Osteocyte (in vitro differentiated cells): ENCODE data around the gene CARMIL3. TPM values are rescaled to one million over a fixed set of nuclear protein-coding genes. Genes with fewer than 3 reads are reported as not detected.
A peak's percentile ranks its signal among the peaks of the same experiment; 100 is the strongest.
"Not testable (repeated sequence)": the region's sequence is repeated elsewhere in the genome, so short reads cannot be mapped to it uniquely, and the experiment has no call there.

Experiments
- DNase-seq: peaks from one replicate; pipeline ENCODE4 v3.0.0; 2021; ENCODE audit warnings: mixed read lengths; ENCODE audit not compliant: unreplicated experiment; ENCODE audit errors: extremely low spot score
- H3K27ac Mint-ChIP-seq: one replicate; pipeline ENCODE4 v1.8.0; 2021; ENCODE audit warnings: mild to moderate bottlenecking, mixed read lengths; ENCODE audit not compliant: unreplicated experiment
- H3K27me3 Mint-ChIP-seq: one replicate; pipeline ENCODE4 v1.8.0; 2021; ENCODE audit warnings: mixed read lengths; ENCODE audit not compliant: unreplicated experiment
- H3K36me3 Mint-ChIP-seq: one replicate; pipeline ENCODE4 v1.8.0; 2021; ENCODE audit warnings: mixed read lengths; ENCODE audit not compliant: unreplicated experiment
- H3K4me1 Mint-ChIP-seq: one replicate; pipeline ENCODE4 v1.8.0; 2021; ENCODE audit warnings: mixed read lengths; ENCODE audit not compliant: unreplicated experiment
- H3K4me3 Mint-ChIP-seq: one replicate; pipeline ENCODE4 v1.8.0; 2021; ENCODE audit warnings: mild to moderate bottlenecking, moderate library complexity, mixed read lengths; ENCODE audit not compliant: unreplicated experiment
- H3K9me3 Mint-ChIP-seq: one replicate; pipeline ENCODE4 v1.8.0; 2021; ENCODE audit warnings: mixed read lengths; ENCODE audit not compliant: unreplicated experiment
- total RNA-seq: library from RNA; stranded (reverse); gene quantifications from 2 replicates; pipeline ENCODE4 v1.2.1, GENCODE V29; 2021
- TF ChIP-seq, protein P1 (sequence below): fragments of 200-600 bp; sonication (generic); IDR thresholded peaks from 2 replicates; pipeline ENCODE4 v1.5.0; 2021; ENCODE audit warnings: antibody characterized with exemption, mild to moderate bottlenecking, moderate library complexity

Gene CARMIL3
- total RNA-seq, 1 donor from 2014 or later = 0.35 TPM

DNA sequence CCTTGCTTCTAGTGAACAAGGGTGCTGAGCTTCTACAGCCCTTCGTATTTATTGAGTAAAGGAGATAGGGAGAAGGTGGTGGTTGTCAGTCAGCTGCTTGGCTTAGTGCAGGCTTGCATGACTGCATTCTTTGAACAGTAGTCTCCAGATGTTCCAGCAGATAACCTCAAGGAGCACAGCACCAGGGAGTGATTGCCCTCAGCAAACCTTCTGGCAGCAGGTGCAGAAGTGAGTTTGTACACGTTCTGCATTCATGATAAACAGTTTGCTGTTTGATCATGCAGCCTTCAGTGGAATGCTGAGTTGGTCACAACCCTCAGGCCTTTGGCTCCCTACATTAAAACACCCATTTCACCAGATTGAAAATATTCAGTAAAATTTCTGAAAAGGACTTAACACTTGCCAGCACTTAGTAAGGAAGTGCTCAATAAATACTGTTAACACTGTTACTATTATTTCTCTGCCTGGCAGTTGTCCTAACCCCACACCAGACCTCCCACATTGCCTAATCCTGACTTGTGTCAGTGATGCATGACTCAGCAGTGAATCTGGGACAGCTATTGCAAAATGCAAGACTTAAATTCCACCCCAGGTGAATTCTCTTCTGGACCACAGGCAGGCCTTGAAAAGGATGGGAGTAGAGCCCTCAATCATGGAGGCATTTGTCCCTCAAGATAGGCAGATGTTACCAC lies 18.9 kb upstream of the CARMIL3 start:
- Mint-ChIP-seq H3K27me3 (peaks cover 3% of the 10 kb centered on the region), H3K4me3 (no peak overlapping the region)
- DNase-seq = no peak

DNA sequence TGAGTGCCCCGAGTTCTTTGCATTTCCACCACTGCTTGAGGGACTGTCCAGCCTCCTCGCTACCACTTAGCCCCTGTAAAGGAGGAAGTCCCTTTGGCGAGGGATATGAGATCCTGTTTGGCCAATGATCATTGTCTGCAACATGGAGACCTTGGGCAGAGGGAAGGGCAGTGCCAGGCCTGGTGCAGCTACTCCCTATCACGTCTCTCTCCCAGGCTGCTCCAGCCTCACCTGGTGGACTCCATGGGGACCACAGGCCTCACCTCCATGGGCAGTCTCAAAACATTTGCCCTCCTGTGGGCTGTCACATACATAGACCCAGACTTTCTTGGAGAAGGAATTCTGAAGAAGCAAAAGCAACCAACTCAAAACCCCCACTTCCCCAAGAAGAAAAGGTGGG lies 16.0 kb upstream of the CARMIL3 start:
- peak overlapping the region; percentile 98 for H3K4me3 Mint-ChIP-seq
- not testable (repeated sequence) for H3K4me1 Mint-ChIP-seq, DNase-seq, H3K36me3 Mint-ChIP-seq, H3K9me3 Mint-ChIP-seq, H3K27me3 Mint-ChIP-seq
- peak overlapping the region; percentile 57 for H3K27ac Mint-ChIP-seq

More for the DNA sequence above, 18.9 kb upstream of the CARMIL3 start:
- Mint-ChIP-seq H3K4me1 (peaks cover 8% of the 10 kb centered on the region), H3K27ac (no peak overlapping the region), H3K36me3 (no peaks in the 10 kb centered on the region), H3K9me3 (peaks cover 4% of the 10 kb centered on the region)
- TF ChIP-seq, protein P1, sequence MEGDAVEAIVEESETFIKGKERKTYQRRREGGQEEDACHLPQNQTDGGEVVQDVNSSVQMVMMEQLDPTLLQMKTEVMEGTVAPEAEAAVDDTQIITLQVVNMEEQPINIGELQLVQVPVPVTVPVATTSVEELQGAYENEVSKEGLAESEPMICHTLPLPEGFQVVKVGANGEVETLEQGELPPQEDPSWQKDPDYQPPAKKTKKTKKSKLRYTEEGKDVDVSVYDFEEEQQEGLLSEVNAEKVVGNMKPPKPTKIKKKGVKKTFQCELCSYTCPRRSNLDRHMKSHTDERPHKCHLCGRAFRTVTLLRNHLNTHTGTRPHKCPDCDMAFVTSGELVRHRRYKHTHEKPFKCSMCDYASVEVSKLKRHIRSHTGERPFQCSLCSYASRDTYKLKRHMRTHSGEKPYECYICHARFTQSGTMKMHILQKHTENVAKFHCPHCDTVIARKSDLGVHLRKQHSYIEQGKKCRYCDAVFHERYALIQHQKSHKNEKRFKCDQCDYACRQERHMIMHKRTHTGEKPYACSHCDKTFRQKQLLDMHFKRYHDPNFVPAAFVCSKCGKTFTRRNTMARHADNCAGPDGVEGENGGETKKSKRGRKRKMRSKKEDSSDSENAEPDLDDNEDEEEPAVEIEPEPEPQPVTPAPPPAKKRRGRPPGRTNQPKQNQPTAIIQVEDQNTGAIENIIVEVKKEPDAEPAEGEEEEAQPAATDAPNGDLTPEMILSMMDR = no peak

- H3K36me3 Mint-ChIP-seq = no peaks in the 10 kb centered on the region
- H3K4me1 Mint-ChIP-seq = peaks cover 8% of the 10 kb centered on the region
- peak overlapping the region; percentile 97 for H3K27ac Mint-ChIP-seq
- peaks cover 3% of the 10 kb centered on the region for H3K27me3 Mint-ChIP-seq
- TF ChIP-seq, protein P1 = peak; percentile 83
- peak overlapping the region; percentile 98 for H3K4me3 Mint-ChIP-seq
- no peak for DNase-seq
- H3K9me3 Mint-ChIP-seq = peaks cover 3% of the 10 kb centered on the region
Observed at GRCh38 chr14:24036169-24036962, 15.4 kb upstream of the CARMIL3 start.

DNA sequence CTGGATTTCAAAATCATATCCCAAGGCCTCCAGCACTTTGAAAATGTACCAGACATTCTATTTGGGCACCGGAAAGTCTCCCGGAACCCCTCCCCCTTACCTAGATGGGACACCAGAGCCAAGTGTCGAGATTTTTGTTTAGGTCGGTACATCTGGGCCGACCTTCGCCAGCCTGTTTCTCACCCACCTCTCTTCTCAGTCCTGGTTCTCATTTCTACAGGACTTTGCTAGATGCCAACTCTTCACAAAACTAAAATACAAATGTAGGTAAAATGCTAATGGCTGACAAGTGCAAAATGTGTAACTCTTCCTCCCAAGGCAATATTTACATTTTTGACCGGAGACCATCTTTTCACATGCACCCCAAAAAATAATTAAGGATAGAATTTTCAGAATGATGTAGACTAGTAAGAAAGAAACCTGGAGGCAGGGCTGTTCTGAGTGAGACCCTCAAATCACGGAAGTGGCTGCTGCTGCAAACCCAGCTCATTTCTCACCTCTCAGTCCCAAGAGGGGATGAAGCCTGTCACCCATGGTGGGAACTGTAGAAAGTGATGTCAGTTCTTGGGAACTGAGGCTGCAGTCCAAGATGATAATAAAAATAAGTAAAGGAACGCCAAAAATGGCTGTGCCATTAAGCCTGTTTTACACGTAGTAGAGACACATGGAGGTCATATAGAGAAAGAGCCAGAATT lies 14.7 kb upstream of the CARMIL3 start:
- H3K4me3 Mint-ChIP-seq = peak overlapping the region; percentile 98
- DNase-seq, H3K36me3 Mint-ChIP-seq, H3K9me3 Mint-ChIP-seq, H3K27me3 Mint-ChIP-seq, H3K4me1 Mint-ChIP-seq: not testable (repeated sequence)
- peak overlapping the region; percentile 97 for H3K27ac Mint-ChIP-seq

GRCh38 chr14:24037658-24038037 lies 14.2 kb upstream of the CARMIL3 start:
- Mint-ChIP-seq H3K27me3 (peaks cover 7% of the 10 kb centered on the region), H3K27ac (no peak overlapping the region), H3K9me3 (no peaks in the 10 kb centered on the region), H3K36me3 (no peaks in the 10 kb centered on the region), H3K4me1 (peaks cover 8% of the 10 kb centered on the region), H3K4me3 (no peak overlapping the region)
- DNase-seq = no peak
- TF ChIP-seq, protein P1 = no peak

- Mint-ChIP-seq H3K4me3 (no peak overlapping the region), H3K4me1 (peaks cover 8% of the 10 kb centered on the region), H3K9me3 (no peaks in the 10 kb centered on the region), H3K27me3 (peaks cover 8% of the 10 kb centered on the region), H3K27ac (no peak overlapping the region), H3K36me3 (no peaks in the 10 kb centered on the region)
- DNase-seq = no peak
- TF ChIP-seq, protein P1 = no peak
Observed at GRCh38 chr14:24038686-24039085, 13.1 kb upstream of the CARMIL3 start.
